CD4-positive, alpha-beta T cell (primary cell): ENCODE results near the gene CAPN9. TPM values are rescaled to one million over a fixed set of nuclear protein-coding genes. Genes with fewer than 3 reads are reported as not detected.

Source experiments
- ATAC-seq: fragments of 200-7000 bp; cut with Tn5 transposase; one replicate; pipeline ENCODE4 v1.10.0; 2022; ENCODE audit warnings: mild to moderate bottlenecking; ENCODE audit not compliant: poor library complexity
- CTCF ChIA-PET: fragments of 350-600 bp; sonication (Branson Sonifier 250); formaldehyde crosslinking; loops from one replicate; lab custom pipeline; 2021; ENCODE audit warnings: antibody characterized with exemption, inconsistent platforms; lab: Charles Lee
- POLR2A ChIA-PET: fragments of 350-600 bp; sonication (Branson Sonifier 250); formaldehyde crosslinking; loops from one replicate; lab custom pipeline; 2021; ENCODE audit warnings: antibody characterized with exemption, inconsistent platforms; lab: Charles Lee
- DNase-seq, 14 experiments: peaks; one replicate each; pipeline ENCODE4 v3.0.0-alpha.2; 2013 to 2020; ENCODE audit warnings: mixed read lengths in 2 of 14
- H3K27ac ChIP-seq, 2 donors: one replicate each; pipeline versions ENCODE4 v1.5.1 to v1.7.0; 2013; ENCODE audit warnings: low read length in 2 of 2, low read depth in 1 of 2, mild to moderate bottlenecking in 1 of 2
- H3K27me3 ChIP-seq, 2 experiments: 1 replicate in 1 of 2; 2 replicates in 1 of 2; pipeline versions ENCODE4 v1.6.1 to v1.7.0; 2013; ENCODE audit warnings: low read length in 2 of 2, control low read depth in 1 of 2, mild to moderate bottlenecking in 1 of 2, moderate library complexity in 1 of 2; ENCODE audit not compliant: insufficient read depth in 2 of 2, control insufficient read depth in 1 of 2
- H3K36me3 ChIP-seq: one replicate; pipeline ENCODE4 v1.6.1; 2013; ENCODE audit warnings: low read length, control low read depth; ENCODE audit not compliant: insufficient read depth
- H3K4me1 ChIP-seq: one replicate; pipeline ENCODE4 v1.6.1; 2013; ENCODE audit warnings: low read length, control low read depth; ENCODE audit not compliant: insufficient read depth
- H3K4me3 ChIP-seq: one replicate; pipeline ENCODE4 v1.5.1; 2013; ENCODE audit warnings: mild to moderate bottlenecking, low read length, moderate library complexity
- H3K9me3 ChIP-seq, 2 experiments: 1 replicate in 1 of 2; 2 replicates in 1 of 2; pipeline versions ENCODE4 v1.6.1 to v1.7.0; 2013; ENCODE audit warnings: low read length in 2 of 2, mild to moderate bottlenecking in 2 of 2, control low read depth in 1 of 2, moderate library complexity in 1 of 2; ENCODE audit not compliant: control insufficient read depth in 1 of 2, insufficient read depth in 1 of 2
- H3K27ac Mint-ChIP-seq: one replicate; pipeline ENCODE4 v1.8.0; 2020; ENCODE audit warnings: mixed read lengths
- H3K27me3 Mint-ChIP-seq: one replicate; pipeline ENCODE4 v1.8.0; 2021; ENCODE audit warnings: mixed read lengths
- H3K36me3 Mint-ChIP-seq: one replicate; pipeline ENCODE4 v1.8.0; 2021; ENCODE audit warnings: low read depth, mixed read lengths
- H3K4me1 Mint-ChIP-seq: one replicate; pipeline ENCODE4 v1.8.0; 2021; ENCODE audit warnings: low read depth, mixed read lengths
- H3K4me3 Mint-ChIP-seq: one replicate; pipeline ENCODE4 v1.8.0; 2020; ENCODE audit warnings: mild to moderate bottlenecking, mixed read lengths
- H3K9me3 Mint-ChIP-seq: one replicate; pipeline ENCODE4 v1.8.0; 2020; ENCODE audit warnings: mixed read lengths
- CTCF ChIP-seq: fragments of 200-600 bp; IDR thresholded peaks from one replicate; pipeline ENCODE4 v1.8.0; 2022; ENCODE audit warnings: antibody characterized with exemption, mild to moderate bottlenecking
- intact Hi-C, 2 experiments: fragments of 100-400 bp; cut with DNase I in 1 of 2; cut with micrococcal nuclease in 1 of 2; formaldehyde crosslinking; loops; one replicate each; pipeline versions ENCODE4 v1.15.1 to v1.9.0; 2023 to 2025; cut with DNase I, micrococcal nuclease
- total RNA-seq, 174 experiments: library from RNA in 2 of 174; stranded (reverse) in 2 of 174; gene quantifications; one replicate each; pipeline ENCODE4 v1.2.3 and lab custom pipeline; 2021 to 2026

CAPN9 gene
- total RNA-seq, 2 experiments from 2014 or later = not detected

GRCh38 chr1:230750576-230750975 is 3.4 kb downstream of the CAPN9 start:
- H3K27me3 ChIP-seq = no peaks in the 10 kb centered on the region
- DNase-seq (no peak), ATAC-seq (no peak)
- H3K36me3 Mint-ChIP-seq = no peaks in the 10 kb centered on the region
- POLR2A ChIA-PET = no interaction called here
- no peak for TF ChIP-seq CTCF
- CTCF ChIA-PET = no interaction called here
- H3K27me3 Mint-ChIP-seq = no peaks in the 10 kb centered on the region
- no peak overlapping the region for H3K4me3 Mint-ChIP-seq
- no peaks in the 10 kb centered on the region for H3K36me3 ChIP-seq
- no peak overlapping the region for H3K4me3 ChIP-seq
- no peaks in the 10 kb centered on the region for H3K9me3 Mint-ChIP-seq
- no peak overlapping the region for H3K27ac Mint-ChIP-seq
- intact Hi-C loops = no loop called here
- H3K9me3 ChIP-seq = no peaks in the 10 kb centered on the region
- no peaks in the 10 kb centered on the region for H3K4me1 Mint-ChIP-seq
- H3K4me1 ChIP-seq = peaks cover 9% of the 10 kb centered on the region
- no peak overlapping the region for H3K27ac ChIP-seq

DNA sequence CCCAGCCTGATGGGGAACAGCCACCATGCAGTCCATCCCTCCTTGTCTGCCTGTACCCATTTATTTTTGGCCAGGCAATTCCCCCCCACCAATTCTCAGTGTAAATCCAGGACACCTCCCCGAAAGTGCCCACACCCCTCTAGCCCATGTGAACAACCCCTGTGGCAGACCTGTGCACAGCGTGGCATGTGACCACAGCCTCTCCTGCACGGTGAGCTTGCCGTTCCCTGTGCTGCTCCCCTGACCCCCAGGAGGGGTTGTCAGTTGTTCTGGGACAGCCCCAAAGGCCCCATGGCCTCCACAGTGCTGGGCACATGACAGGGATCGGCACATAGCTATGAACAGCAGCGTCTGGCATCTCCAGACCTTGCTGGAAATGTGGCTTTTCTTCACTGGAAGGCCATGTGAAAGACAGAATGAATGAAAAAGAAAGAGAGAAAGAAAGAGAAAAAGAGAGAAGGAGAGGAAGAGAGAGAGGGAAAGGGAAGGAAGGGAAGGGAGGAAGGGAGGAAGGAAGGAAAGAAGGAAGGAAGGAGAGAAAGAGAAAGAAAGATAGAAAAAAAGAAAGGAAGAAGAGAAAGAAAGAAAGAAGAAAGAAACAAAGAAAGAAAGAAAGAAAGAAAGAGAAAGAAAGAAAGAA is 3.9 kb downstream of the CAPN9 start:
- Mint-ChIP-seq H3K9me3 (no peaks in the 10 kb centered on the region), H3K4me1 (no peaks in the 10 kb centered on the region), H3K27ac (no peak overlapping the region), H3K4me3 (no peak overlapping the region), H3K36me3 (no peaks in the 10 kb centered on the region), H3K27me3 (no peaks in the 10 kb centered on the region)
- Histone ChIP-seq H3K27me3 (no peaks in the 10 kb centered on the region), H3K4me1 (peaks cover 9% of the 10 kb centered on the region), H3K27ac (no peak overlapping the region), H3K4me3 (no peak overlapping the region), H3K36me3 (no peaks in the 10 kb centered on the region), H3K9me3 (no peaks in the 10 kb centered on the region)
- ATAC-seq = no peak
- no peak for TF ChIP-seq CTCF
- intact Hi-C loops = no loop called here
- ChIA-PET CTCF (no interaction called here), POLR2A (no interaction called here)
- DNase-seq = no peak

DNA sequence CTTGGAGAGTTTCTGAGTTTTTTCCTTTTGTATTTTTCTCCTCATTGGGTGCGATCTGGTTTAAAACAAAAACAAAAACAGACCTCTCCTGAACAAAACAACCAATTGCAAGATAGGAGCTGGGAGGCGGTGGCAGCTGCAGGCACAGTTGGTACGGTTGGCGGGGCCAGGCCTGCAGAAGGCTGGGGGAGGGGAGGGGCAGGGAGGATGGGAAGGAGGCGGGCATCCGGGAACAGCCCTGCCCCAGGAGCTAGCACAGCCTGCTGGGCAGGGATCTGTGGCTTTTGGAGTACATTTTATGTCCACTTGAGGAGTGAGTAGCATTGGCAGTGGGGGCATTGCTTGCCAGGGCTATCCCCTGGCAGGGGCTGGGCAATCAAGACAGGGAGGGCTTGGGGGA is 5.2 kb downstream of the CAPN9 start:
- CTCF ChIA-PET = no interaction called here
- Mint-ChIP-seq H3K4me3 (no peak overlapping the region), H3K4me1 (no peaks in the 10 kb centered on the region), H3K27ac (no peak overlapping the region), H3K27me3 (no peaks in the 10 kb centered on the region), H3K9me3 (no peaks in the 10 kb centered on the region), H3K36me3 (no peaks in the 10 kb centered on the region)
- Histone ChIP-seq H3K9me3 (no peaks in the 10 kb centered on the region), H3K36me3 (no peaks in the 10 kb centered on the region), H3K27ac (no peak overlapping the region), H3K4me3 (no peak overlapping the region), H3K27me3 (no peaks in the 10 kb centered on the region), H3K4me1 (peaks cover 9% of the 10 kb centered on the region)
- POLR2A ChIA-PET = no interaction called here
- no peak for DNase-seq
- TF ChIP-seq CTCF = no peak
- intact Hi-C loops = no loop called here
- no peak for ATAC-seq
